Hepatocyte (in vitro differentiated cells): Measurements from ENCODE around the gene ZNF407. TPM values are rescaled to one million over a fixed set of nuclear protein-coding genes. Genes with fewer than 3 reads are reported as not detected.

Experiments used
- DNase-seq: peaks from one replicate; pipeline ENCODE4 v3.0.0-alpha.2; 2016; ENCODE audit warnings: low spot score
- H2AFZ ChIP-seq: fragments of 200-600 bp; sonication (generic); 2 replicates; pipeline ENCODE4 v1.6.0; 2016; ENCODE audit warnings: antibody characterized with exemption, mild to moderate bottlenecking
- H3K27ac ChIP-seq: fragments of 200-600 bp; sonication (generic); 2 replicates; pipeline ENCODE4 v1.5.1; 2016; ENCODE audit warnings: mild to moderate bottlenecking
- H3K27me3 ChIP-seq: fragments of 200-600 bp; sonication (generic); 2 replicates; pipeline ENCODE4 v1.6.1; 2016
- H3K36me3 ChIP-seq: fragments of 200-600 bp; sonication (generic); replicated peaks from 2 replicates; pipeline ENCODE4 v1.5.1; 2016; ENCODE audit warnings: low read depth; ENCODE audit not compliant: insufficient read depth
- H3K4me1 ChIP-seq: fragments of 200-600 bp; sonication (generic); 2 replicates; pipeline ENCODE4 v1.5.1; 2016; ENCODE audit warnings: mild to moderate bottlenecking, moderate library complexity; ENCODE audit not compliant: insufficient read depth
- H3K4me2 ChIP-seq: fragments of 200-600 bp; sonication (generic); 2 replicates; pipeline ENCODE4 v1.6.0; 2016
- H3K4me3 ChIP-seq: fragments of 200-600 bp; sonication (generic); 2 replicates; pipeline ENCODE4 v1.5.1; 2016; ENCODE audit warnings: mild to moderate bottlenecking
- H3K79me2 ChIP-seq: fragments of 200-600 bp; sonication (generic); 2 replicates; pipeline ENCODE4 v1.6.0; 2017; ENCODE audit warnings: mild to moderate bottlenecking
- H3K9me2 ChIP-seq: fragments of 200-600 bp; sonication (generic); replicated peaks from 2 replicates; pipeline ENCODE4 v1.6.0; 2017; ENCODE audit warnings: mild to moderate bottlenecking; ENCODE audit not compliant: insufficient read depth
- H3K9me3 ChIP-seq: fragments of 200-600 bp; sonication (generic); 2 replicates; pipeline ENCODE4 v1.5.1; 2016; ENCODE audit warnings: low read depth, mild to moderate bottlenecking
- H4K20me1 ChIP-seq: fragments of 200-600 bp; sonication (generic); 2 replicates; pipeline ENCODE4 v1.6.0; 2016; ENCODE audit warnings: mild to moderate bottlenecking; ENCODE audit not compliant: insufficient read depth, poor library complexity, severe bottlenecking
- EZH2 ChIP-seq: fragments of 200-600 bp; sonication (generic); IDR thresholded peaks from 2 replicates; pipeline ENCODE4 v1.6.1; 2016; ENCODE audit warnings: antibody characterized with exemption, mild to moderate bottlenecking, borderline replicate concordance
- EZH2phosphoT487 ChIP-seq: fragments of 200-600 bp; sonication (generic); IDR thresholded peaks from one replicate; pipeline ENCODE4 v1.6.1; 2018; ENCODE audit warnings: antibody characterized with exemption, mild to moderate bottlenecking, low read depth, moderate library complexity; ENCODE audit not compliant: unreplicated experiment, severe bottlenecking
- WGBS: methylation state at CpG from one replicate; pipeline ENCODE4 v1.1.6; 2016; ENCODE audit warnings: low lambda C conversion rate; ENCODE audit errors: missing lambda C conversion rate; 5-methylcytosine and 5-hydroxymethylcytosine counted together
- polyA plus RNA-seq: library from polyadenylated mRNA; unstranded; fragments of >200 nt; fragmentation: Nextera tagmentation; extraction: Ambion mirVana; gene quantifications from 2 replicates; pipeline ENCODE4 v1.2.1, GENCODE V29; 2016
- total RNA-seq: library from RNA; depleted of rRNA; stranded (reverse); fragments of >200 nt; gene quantifications from 2 replicates; pipeline ENCODE4 v1.2.3, GENCODE V29; 2014
- TF ChIP-seq, protein P1 (sequence below): fragments of 200-600 bp; sonication (generic); IDR thresholded peaks from 2 replicates; pipeline ENCODE4 v1.5.1; 2016; ENCODE audit warnings: antibody characterized with exemption, mild to moderate bottlenecking; ENCODE audit not compliant: poor library complexity

The ZNF407 gene
- total and polyA plus RNA-seq, 2 experiments from 2014 or later = 3.2 to 12.4 TPM

DNA sequence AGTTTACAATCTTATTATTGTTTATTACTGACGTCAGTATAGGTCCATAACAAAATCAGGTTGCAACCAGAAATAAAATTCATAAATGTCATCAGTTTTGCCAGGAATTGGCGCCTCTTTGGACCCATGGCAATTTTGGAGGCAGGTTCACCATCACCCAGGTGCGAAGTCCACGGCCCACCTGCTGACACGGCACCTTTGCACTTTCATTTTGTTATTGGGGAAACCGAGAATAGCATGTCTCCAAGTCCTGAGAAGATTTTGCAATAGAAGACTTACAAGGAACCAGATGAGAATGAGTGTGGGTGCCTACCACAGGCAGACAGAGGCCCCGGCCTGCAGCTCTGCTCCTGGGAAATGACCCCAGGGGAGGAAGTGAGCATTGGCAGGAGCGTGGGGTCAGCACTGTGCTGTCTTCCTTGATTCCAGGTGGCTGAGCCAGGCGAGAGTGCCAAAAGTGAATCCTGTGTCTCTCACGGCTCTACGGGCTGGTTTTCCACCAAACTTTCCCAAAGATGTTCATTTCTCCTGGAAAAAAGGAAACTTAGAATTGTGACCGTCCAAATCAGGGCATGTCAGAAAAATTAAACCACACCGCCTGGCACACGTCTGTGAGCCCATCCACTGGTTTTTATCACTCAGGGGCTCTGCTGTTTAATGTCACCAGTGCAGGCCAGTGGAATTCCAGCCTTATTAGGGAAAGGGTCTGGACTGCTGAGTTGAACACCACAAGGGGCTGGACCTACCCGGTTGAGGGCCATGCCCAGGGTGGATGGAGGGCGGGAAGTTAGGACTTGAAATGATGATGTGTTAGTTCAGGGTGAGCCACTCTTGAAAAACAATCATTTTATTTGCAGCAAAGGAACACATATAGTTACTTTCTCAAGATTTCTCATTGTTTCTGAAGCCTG lies 514.8 kb downstream of the ZNF407 start:
- DNase-seq = no peak
- Histone ChIP-seq H4K20me1 (no peaks in the 10 kb centered on the region), H2AFZ (no peak overlapping the region), H3K36me3 (no peaks in the 10 kb centered on the region), H3K9me2 (no peaks in the 10 kb centered on the region), H3K4me3 (no peak overlapping the region), H3K27me3 (no peaks in the 10 kb centered on the region), H3K4me2 (no peak overlapping the region), H3K4me1 (peaks cover 3% of the 10 kb centered on the region), H3K9me3 (no peaks in the 10 kb centered on the region), H3K27ac (no peak overlapping the region), H3K79me2 (no peaks in the 10 kb centered on the region)
- TF ChIP-seq, protein P1, sequence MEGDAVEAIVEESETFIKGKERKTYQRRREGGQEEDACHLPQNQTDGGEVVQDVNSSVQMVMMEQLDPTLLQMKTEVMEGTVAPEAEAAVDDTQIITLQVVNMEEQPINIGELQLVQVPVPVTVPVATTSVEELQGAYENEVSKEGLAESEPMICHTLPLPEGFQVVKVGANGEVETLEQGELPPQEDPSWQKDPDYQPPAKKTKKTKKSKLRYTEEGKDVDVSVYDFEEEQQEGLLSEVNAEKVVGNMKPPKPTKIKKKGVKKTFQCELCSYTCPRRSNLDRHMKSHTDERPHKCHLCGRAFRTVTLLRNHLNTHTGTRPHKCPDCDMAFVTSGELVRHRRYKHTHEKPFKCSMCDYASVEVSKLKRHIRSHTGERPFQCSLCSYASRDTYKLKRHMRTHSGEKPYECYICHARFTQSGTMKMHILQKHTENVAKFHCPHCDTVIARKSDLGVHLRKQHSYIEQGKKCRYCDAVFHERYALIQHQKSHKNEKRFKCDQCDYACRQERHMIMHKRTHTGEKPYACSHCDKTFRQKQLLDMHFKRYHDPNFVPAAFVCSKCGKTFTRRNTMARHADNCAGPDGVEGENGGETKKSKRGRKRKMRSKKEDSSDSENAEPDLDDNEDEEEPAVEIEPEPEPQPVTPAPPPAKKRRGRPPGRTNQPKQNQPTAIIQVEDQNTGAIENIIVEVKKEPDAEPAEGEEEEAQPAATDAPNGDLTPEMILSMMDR = no peak
- TF ChIP-seq EZH2phosphoT487 = no peak
- TF ChIP-seq EZH2 = no peak
- 89% methylated on average over 16 of the region's 16 CpGs for WGBS

- no peak for DNase-seq
- Histone ChIP-seq H2AFZ (no peak overlapping the region), H3K27ac (no peak overlapping the region), H3K4me3 (no peak overlapping the region), H4K20me1 (no peaks in the 10 kb centered on the region), H3K9me2 (no peaks in the 10 kb centered on the region), H3K27me3 (no peaks in the 10 kb centered on the region), H3K4me2 (no peak overlapping the region), H3K79me2 (no peaks in the 10 kb centered on the region), H3K9me3 (no peaks in the 10 kb centered on the region), H3K36me3 (no peaks in the 10 kb centered on the region), H3K4me1 (peaks cover 3% of the 10 kb centered on the region)
- TF ChIP-seq EZH2phosphoT487 (no peak), EZH2 (no peak)
- TF ChIP-seq, protein P1 = no peak
- WGBS = 88% methylated on average over 5 of the region's 5 CpGs
Measured at GRCh38 chr18:75113455-75113854, 515.8 kb downstream of the ZNF407 start.

- DNase-seq = no peak
- Histone ChIP-seq H3K4me2 (no peak overlapping the region), H3K9me3 (no peaks in the 10 kb centered on the region), H4K20me1 (no peaks in the 10 kb centered on the region), H2AFZ (no peak overlapping the region), H3K27ac (no peak overlapping the region), H3K9me2 (no peaks in the 10 kb centered on the region), H3K27me3 (no peaks in the 10 kb centered on the region), H3K36me3 (no peaks in the 10 kb centered on the region), H3K79me2 (no peaks in the 10 kb centered on the region), H3K4me3 (no peak overlapping the region), H3K4me1 (peaks cover 3% of the 10 kb centered on the region)
- TF ChIP-seq, protein P1 = no peak
- TF ChIP-seq EZH2phosphoT487 (no peak), EZH2 (no peak)
- WGBS = 91% methylated on average over 6 of the region's 6 CpGs
Measured at GRCh38 chr18:75114231-75114764, 516.6 kb downstream of the ZNF407 start.

Other genes starting within 250 kb of the ZNF407 start
- 0.40 and 0.56 TPM in 2 replicates for gene DIPK1C, start 140.6 kb upstream of the ZNF407 start, total RNA-seq
- gene DIPK1C, start 140.6 kb upstream of the ZNF407 start, polyA plus RNA-seq = 0.28 and 0.73 TPM in 2 replicates
- 95.7 and 101 TPM in 2 replicates for gene CNDP2, start 101.5 kb upstream of the ZNF407 start, total RNA-seq
- 122 and 135 TPM in 2 replicates for gene CNDP2, start 101.5 kb upstream of the ZNF407 start, polyA plus RNA-seq
- gene CNDP1, start 63.4 kb upstream of the ZNF407 start, total RNA-seq = not detected in 2 replicates
- gene CNDP1, start 63.4 kb upstream of the ZNF407 start, polyA plus RNA-seq = 0.23 and 0.74 TPM in 2 replicates